Jurkat, Clone E6-1 (cell line): Measurements from ENCODE around the gene TMOD3.
"Not testable (repeated sequence)": the region's sequence is repeated elsewhere in the genome, so short reads cannot be mapped to it uniquely, and the experiment has no call there.

ENCODE experiments used
- DNase-seq: peaks from one replicate; pipeline ENCODE4 v3.0.0-alpha.2; 2011; ENCODE audit warnings: low read depth, low spot score
- H3K4me3 ChIP-seq: 2 replicates; pipeline ENCODE4 v1.5.1; 2011; ENCODE audit warnings: mild to moderate bottlenecking, low read length, control low read depth, moderate library complexity

The TMOD3 gene

DNA sequence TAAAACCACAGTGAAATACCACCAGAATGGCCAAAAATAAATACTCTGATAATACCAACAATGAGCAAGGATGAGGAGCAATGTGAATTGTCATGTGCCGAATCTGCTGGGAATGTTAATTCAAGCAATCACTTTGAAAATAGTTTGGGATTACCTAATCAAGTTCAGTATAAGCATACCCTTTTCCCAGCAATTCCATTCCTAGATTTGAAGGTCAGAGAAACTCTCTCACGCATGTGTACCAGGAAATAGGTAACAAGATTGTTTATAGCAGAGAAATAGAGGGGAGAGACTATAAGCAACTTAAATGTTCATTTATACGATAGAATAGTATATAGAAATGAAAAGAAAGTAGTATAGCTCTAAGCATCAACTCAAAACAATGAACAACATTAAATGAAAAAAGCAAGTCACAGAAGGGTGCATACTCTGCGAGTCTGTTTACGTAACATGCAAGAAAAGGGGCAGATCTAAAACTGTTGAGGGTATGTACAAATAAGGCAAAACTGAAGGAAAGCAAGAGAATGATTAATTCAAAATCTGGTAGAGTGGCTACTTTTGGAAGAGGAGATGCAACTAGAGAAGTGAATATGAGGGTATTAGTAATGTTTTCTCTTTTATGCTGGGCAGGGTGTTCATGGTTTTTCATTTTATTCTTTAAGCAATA, 27.4 kb downstream of the TMOD3 start:
- DNase-seq: no peak

DNA sequence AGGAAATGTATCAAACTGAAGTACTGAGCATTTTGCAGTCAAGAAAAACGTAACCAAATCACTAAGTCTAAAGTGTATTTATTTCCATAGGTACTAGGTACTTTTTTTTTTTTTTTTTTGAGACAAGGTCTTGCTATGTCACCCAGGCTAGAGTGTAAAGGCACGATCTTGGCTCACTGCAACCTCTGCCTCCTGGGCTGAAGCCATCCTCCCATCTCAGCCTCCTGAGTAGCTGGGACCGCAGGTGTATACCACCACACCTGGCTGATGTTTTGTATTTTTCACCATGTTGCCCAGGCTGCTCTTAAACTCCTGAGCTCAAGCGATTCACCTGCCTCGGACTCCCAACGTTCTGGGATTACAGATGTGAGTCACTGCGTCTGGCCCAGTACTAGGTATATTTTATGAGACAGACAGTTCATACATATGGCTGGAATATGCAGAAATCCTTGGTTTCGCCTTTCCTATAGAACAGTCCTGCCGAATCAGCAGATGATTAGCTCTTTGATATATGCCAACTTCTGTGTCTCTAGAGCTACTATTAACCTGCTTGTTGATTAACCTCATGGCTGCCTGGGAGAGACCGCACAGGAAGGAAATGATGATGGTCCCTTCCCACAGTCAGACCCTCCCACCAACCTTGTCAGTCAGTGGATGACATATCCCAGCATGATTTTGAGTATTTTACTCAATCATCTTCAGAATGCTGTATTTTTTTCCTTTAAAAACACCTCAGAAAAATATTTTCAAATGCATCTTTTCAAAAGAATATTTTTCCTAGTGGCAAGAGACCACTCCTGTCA, 32.3 kb downstream of the TMOD3 start:
- H3K4me3 ChIP-seq: no peak overlapping the region
- peak; percentile 54 for DNase-seq

More for the DNA sequence above, 27.4 kb downstream of the TMOD3 start:
- H3K4me3 ChIP-seq: no peak overlapping the region

DNA sequence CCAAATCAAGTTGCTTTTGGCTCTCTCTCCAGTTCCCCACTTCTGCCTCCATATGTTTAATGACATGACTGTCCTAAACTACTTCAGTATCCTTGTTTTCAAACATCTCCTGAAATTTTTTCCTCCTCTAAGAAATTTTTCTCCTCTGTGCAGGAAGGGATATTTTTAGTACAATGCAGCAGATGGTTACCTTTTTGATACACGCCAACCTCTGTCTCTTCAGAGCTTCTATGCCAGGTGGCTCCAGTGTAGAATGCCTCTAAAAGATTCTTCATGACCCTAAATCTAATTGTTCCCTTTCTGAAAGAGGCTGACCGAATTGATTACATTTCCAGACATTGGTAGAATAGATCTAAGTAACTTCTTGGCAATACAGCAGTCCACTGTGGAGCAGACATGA, 33.7 kb downstream of the TMOD3 start:
- DNase-seq: no peak
- H3K4me3 ChIP-seq: no peak overlapping the region

DNA sequence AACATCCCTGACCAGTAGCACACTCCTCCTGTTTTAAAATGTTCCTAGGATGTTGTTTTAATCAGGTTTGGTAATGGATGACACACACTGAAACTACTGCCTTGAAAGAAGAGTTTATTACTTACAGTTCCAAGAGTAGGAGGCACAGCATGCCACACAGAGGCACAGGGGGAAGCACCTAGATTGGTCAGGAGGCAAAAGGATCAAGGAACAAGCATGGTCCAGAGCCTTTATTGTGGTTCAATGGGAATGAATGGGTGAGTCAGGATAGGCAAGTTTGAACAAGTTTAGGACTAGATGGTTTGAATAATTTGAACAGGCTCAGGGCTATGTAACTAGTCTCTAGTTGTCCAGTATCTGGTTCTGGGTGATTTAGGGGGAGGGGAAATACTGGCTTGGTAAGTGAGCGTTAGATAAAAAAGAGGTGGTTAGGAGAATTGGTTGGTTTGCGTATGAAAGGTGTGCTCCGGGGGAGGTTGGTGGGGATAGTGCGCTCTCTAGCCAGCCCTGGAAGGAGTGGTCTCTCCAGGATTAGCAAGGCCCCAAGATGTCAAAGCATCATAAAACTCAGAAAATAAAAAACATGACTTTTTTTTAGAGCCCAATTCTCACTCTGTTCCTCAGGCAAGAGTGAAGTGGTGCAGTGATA, 35.1 kb downstream of the TMOD3 start:
- H3K4me3 ChIP-seq: no peak overlapping the region
- no peak for DNase-seq

DNA sequence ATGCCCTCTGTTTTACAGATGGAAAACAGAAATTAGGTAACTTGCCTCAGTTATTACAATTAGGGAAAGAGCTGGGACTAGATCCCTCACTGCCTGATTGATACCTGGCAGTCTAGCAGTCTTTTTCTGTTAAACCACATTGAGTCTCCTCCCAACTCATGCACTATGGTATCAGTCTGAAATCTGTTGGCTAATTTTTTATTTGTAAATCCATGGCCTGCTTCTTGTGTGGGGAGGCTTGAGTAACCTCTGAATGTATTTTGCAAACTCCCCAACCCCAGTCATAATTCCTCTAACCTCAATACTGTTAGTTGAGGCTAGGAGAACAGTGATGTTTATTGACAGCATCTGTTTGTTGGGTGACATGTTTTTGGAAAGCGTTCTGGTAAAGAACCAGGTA, 35.9 kb downstream of the TMOD3 start:
- H3K4me3 ChIP-seq: no peak overlapping the region
- no peak for DNase-seq

DNA sequence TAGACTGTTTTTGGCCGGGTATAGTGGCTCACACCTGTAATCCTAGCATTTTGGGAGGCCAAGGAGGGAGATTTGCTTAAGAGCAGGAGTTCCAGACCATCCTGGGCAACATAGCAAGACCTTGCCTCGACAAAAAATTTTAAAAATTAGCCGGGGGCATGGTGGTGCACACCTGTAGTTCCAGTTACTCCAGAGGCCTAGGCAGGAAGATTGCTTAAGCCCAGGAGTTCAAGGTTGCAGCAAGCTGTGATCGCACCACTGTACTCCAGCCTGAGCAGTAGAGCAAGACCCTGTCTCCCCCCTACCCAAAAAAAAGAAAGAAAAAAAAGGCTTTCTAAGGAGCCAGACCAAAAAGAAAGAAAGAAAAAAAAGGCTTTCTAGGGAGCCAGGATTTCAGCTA, 36.7 kb downstream of the TMOD3 start:
- H3K4me3 ChIP-seq: no peak overlapping the region
- no peak for DNase-seq

DNA sequence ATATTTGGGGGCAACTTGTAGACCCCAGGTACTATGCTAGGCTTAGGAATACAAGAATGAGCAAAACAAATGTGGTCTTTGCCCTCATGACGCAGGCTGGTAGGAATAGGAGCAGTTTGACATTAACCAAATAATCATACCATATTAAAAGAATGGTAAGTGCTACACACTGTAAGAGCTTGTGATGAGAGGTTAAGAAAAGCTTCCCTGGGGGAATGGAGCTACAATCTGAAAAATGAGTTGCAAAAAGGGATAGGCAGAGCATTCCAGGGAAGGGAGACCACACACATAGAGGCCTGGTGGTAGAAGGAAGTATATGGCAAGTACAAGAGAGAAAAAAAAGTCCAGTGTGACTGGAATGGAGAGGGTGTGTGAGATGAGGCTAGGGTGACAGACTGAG, 37.3 kb downstream of the TMOD3 start:
- no peak overlapping the region for H3K4me3 ChIP-seq
- no peak for DNase-seq

DNA sequence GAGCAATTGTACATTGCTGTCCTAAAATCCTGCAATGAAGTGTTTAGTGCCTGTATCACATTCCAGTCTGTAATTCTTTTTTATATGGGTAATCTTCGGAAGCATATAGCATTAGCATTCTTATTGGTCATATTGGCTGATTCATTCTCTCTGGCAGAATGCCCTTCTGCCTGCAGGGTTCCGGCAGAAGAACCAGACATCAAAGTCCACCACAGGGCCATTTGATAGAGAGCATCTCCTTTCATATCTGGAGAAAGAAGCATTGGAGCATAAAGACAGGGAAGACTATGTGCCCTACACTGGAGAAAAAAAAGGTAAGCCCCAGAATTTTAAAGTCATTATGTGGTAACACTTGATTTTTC, 39.6 kb downstream of the TMOD3 start:
- H3K4me3 ChIP-seq: no peak overlapping the region
- no peak for DNase-seq

DNA sequence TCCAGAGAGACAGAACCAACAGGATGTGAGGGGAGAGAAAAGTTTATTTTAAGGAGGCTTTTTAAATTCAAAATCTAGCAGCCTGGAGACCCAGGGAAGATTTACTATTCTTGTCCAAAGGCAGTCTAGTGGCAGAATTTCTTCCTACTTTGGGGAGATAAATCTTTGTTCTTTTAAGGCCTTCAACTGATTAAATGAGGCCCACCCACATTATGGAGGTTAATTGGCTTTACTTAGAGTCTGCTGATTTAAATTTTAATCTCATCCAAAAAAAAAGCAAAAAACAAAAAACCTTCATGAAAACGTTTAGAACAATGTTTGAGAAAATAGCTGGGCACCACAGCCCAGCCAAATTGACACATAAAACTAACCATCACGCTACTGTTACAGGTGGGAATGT, 41.3 kb downstream of the TMOD3 start:
- DNase-seq: no peak
- no peak overlapping the region for H3K4me3 ChIP-seq

DNA sequence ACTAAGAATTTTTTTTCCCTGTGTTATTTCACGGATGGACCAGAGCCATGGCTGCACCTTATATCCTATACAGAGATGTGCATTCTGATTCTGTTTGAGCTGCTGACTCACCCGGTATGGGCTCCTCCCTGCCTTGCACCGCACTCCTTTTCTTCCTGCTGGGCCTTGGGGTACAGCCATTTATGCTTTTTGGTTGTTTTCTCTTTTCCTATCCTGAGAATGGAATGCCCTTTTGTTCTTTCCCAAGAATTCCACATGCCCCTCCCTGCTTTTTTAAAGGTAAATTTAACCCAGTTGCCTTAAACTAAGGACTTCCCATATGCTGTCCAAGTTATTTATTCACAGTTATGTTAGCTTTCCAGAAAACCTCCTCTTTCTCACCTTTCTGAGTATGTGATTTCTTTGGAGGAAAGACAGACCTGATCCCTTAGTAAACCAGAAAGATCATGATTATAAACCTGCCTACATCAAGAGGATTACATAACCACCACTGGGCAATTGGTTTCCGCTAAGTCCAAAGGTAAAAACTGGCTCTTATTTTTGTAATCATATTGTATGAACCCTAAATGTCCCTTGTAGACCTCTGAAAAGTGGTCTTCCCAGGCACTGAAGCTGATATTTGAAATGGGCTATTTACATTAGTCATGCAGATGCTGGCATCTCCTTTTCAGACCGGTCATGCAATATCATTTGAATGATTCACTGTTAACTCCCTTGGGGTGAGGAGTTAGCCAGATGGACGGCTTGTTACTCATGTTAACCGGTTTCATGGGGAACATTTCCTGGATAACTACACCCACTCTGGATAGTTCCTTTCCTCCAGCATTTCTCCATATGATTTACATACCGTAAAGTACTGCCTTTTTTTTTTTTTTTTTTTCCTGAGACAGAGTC, 45.5 kb downstream of the TMOD3 start:
- no peak for DNase-seq
- no peak overlapping the region for H3K4me3 ChIP-seq

DNA sequence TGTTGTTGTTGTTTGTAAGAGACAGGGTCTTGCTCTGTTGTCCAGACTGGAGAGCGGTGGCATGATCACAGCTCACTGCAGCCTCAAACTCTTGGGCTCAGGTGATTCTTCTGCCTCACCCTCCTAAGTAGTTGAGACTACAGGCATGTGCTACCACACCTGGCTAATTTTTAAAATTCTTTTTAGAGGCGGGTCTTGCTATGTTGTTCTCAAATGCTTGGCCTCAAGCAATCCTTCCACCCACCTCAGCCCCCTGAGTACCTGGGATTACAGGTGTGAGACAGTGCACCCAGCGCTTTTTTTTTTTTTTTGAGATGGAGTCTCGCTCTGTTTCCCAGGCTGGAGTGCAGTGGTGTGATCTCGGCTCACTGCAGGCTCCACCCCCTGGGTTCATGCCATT, 46.7 kb downstream of the TMOD3 start:
- H3K4me3 ChIP-seq: no peak overlapping the region
- no peak for DNase-seq

DNA sequence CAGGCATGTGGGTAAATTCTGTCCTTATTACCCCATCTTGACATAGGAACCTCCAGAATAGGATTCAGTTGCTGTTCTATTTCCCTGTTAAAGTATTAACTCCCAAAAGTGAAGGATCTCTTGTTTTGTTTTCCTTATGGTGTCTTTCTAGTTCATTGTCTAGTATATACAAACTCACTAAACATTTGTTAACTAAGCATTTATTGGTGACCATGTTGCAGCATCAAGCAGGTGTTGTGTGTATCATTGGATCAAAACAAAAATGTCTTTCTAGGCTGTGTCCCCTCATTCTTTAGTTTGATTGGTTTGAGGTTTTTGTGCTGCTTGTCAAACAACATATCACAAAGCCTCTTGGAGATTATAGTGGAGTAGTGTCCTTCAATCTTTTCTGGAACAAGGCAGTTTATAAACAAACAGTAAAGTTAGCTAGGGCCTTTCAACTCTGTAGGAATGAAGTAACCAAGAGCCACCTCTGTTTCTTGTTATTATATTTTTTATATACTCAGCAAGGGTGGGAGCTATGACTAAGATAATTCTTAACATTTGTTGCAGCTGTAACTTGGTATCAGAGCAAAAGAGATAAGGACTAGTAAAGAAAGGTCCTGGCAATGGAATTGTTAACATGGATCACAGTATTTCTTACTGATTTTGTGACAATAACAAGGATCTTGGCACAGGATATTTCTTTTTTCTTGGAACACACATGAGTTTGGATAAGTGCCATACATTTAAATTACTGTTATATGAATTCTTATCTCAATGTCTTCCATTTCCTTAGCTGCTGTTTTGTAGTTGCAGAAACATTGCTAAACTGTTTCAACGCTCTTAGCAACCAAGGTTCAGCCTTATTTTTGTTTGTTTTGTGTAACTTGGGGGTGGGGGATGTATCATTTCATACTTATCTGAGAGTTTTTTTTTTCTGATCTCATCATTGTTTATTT, 49.3 kb downstream of the TMOD3 start:
- DNase-seq: no peak
- H3K4me3 ChIP-seq: no peak overlapping the region

DNA sequence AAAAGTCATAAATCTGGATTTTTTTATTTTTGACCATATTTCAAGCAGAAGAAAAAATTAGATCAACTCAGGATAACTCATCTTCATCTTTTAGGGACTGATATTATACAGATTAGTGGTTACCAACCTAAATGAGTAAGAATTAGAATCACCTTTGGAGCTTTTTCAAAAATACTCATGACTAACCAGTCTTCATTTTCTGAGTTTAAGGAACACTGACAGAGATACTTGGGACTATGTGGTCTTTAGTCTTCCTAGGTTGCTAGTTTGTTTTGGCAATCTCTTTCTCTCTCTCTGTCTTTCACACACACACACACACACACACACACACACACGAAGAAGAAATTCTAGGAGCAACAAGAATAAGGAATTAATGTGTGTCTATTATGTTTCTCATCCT, 50.1 kb downstream of the TMOD3 start:
- no peak overlapping the region for H3K4me3 ChIP-seq
- no peak for DNase-seq

DNA sequence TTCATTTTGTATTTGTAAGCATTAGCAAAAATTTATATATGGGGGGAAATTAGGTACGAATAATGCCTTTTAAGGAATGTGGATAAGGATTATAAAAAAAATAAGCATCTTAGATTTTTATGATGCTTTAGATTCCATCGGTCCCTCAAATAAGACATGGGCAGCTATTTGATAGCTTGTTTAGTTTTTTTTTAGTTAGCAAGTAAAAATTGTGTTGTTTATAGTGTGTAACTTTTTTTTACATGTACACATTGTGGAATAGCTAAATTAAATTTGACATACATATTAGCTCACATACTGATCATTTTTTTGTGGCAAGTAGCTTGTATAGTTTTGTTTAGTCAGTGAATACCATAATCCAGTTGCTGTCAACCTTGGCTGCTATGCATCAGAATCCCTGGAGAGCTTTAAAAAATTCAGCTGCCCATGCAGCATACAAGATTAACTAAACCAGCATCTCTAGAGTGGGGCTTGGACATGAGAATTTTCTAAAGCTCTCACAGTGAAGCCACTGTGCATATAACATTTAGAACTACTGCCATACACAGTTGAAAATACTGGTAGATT, 53.9 kb downstream of the TMOD3 start:
- DNase-seq: no peak
- H3K4me3 ChIP-seq: no peak overlapping the region

DNA sequence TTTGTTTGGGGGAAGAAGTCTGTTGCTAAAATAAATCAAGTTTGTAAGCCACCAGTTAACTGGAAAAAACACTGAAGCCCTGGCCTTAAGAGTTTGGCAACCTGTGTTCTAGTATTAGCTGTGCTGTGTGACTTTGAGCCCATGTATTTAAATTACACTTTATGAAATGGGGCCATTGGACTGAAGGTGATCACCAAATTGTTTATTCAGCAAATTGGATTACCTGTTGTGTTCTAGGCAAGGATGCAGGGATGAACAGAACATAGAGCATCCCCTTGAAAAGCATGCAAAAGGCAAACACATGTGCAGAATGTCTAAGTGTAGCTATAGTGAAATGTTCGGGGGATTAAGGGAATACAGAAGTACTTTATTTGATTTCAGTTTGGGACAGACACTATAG, 54.6 kb downstream of the TMOD3 start:
- DNase-seq: no peak
- H3K4me3 ChIP-seq: no peak overlapping the region

DNA sequence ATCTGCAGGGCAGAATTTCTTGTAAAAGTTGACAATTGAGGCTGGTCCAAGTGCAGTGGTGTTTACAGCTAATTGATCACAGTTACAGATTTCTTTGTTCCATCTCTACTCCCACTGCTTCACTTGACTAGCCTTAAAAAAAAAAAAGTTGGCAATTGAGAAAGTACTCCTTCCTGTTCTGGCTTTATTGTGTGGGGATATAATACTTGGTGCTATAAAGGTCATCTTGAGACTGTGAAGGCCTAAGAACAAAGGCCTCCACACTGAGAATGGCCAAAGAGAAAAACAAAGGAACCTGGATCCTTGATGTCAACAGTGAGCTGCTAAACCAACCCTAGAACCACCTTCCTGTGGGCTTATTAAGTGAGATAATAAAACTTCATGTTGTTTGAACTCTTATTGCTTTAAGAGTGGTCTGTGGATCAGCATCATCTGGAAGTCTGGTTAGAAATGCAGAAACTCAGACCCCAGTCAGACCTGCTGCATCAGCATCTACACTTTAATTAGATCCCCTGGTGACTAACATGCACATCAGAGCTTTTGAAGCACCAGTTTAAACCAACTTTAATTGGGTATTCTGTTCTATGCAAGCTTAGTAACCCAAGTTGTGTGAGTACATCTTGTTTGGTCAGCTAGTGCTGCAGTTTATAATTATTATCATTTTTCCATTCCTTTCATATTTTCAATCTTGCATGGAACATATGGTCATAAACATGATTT, 55.2 kb downstream of the TMOD3 start:
- no peak for DNase-seq
- H3K4me3 ChIP-seq: no peak overlapping the region

DNA sequence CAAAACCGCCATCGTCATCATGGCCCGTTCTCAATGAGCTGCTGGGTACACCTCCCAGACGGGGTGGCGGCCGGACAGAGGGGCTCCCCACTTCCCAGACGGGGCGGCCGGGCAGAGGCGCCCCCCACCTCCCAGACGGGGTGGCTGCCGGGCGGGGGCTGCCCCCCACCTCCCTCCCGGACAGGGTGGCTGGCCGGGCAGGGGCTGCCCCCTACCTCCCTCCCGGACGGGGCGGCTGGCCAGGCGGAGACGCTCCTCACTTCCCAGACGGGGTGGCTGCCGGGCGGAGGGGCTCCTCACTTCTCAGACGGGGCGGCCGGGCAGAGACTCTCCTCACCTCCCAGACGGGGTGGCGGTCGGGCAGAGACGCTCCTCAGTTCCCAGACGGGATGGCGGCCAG, 56.3 kb downstream of the TMOD3 start:
- DNase-seq, H3K4me3 ChIP-seq: not testable (repeated sequence)
